ENCODE measurements around the gene EGFL7. TPM values are rescaled to one million over a fixed set of nuclear protein-coding genes. Genes with fewer than 3 reads are reported as not detected.

Gene EGFL7
- total RNA-seq, 1 donor from 2014 or later: 6.9 TPM

- Mint-ChIP-seq H3K27ac (ENCODE audit: unreplicated experiment) (no peak overlapping the region), H3K4me1 (ENCODE audit: unreplicated experiment) (peaks cover 26% of the 10 kb centered on the region), H3K36me3 (ENCODE audit: unreplicated experiment) (no peaks in the 10 kb centered on the region), H3K27me3 (ENCODE audit: unreplicated experiment) (no peaks in the 10 kb centered on the region), H3K4me3 (ENCODE audit: unreplicated experiment) (no peak overlapping the region), H3K9me3 (ENCODE audit: unreplicated experiment) (no peaks in the 10 kb centered on the region)
- TF ChIP-seq CTCF (IDR thresholded peaks at IDR 0.05): peak; percentile 70
- no peak for DNase-seq (ENCODE audit: extremely low spot score, unreplicated experiment)
Observed at GRCh38 chr9:136625101-136626065, 37.3 kb upstream of the EGFL7 start.

GRCh38 chr9:136626066-136626725 lies 36.5 kb upstream of the EGFL7 start:
- no peak overlapping the region for H3K4me3 Mint-ChIP-seq (ENCODE audit: unreplicated experiment)
- H3K36me3 Mint-ChIP-seq (ENCODE audit: unreplicated experiment): no peaks in the 10 kb centered on the region
- H3K27me3 Mint-ChIP-seq (ENCODE audit: unreplicated experiment): no peaks in the 10 kb centered on the region
- peaks cover 28% of the 10 kb centered on the region for H3K4me1 Mint-ChIP-seq (ENCODE audit: unreplicated experiment)
- DNase-seq (ENCODE audit: extremely low spot score, unreplicated experiment): no peak
- no peak overlapping the region for H3K27ac Mint-ChIP-seq (ENCODE audit: unreplicated experiment)
- no peak for TF ChIP-seq CTCF (IDR thresholded peaks at IDR 0.05)
- no peaks in the 10 kb centered on the region for H3K9me3 Mint-ChIP-seq (ENCODE audit: unreplicated experiment)

GRCh38 chr9:136626740-136627642 lies 35.7 kb upstream of the EGFL7 start:
- no peaks in the 10 kb centered on the region for H3K27me3 Mint-ChIP-seq (ENCODE audit: unreplicated experiment)
- DNase-seq (ENCODE audit: extremely low spot score, unreplicated experiment): no peak
- H3K9me3 Mint-ChIP-seq (ENCODE audit: unreplicated experiment): no peaks in the 10 kb centered on the region
- no peak overlapping the region for H3K27ac Mint-ChIP-seq (ENCODE audit: unreplicated experiment)
- H3K4me1 Mint-ChIP-seq (ENCODE audit: unreplicated experiment): peaks cover 28% of the 10 kb centered on the region
- H3K36me3 Mint-ChIP-seq (ENCODE audit: unreplicated experiment): no peaks in the 10 kb centered on the region
- no peak for TF ChIP-seq CTCF (IDR thresholded peaks at IDR 0.05)
- H3K4me3 Mint-ChIP-seq (ENCODE audit: unreplicated experiment): no peak overlapping the region

- TF ChIP-seq CTCF (IDR thresholded peaks at IDR 0.05): no peak
- peaks cover 28% of the 10 kb centered on the region for H3K4me1 Mint-ChIP-seq (ENCODE audit: unreplicated experiment)
- no peak overlapping the region for H3K4me3 Mint-ChIP-seq (ENCODE audit: unreplicated experiment)
- H3K36me3 Mint-ChIP-seq (ENCODE audit: unreplicated experiment): no peaks in the 10 kb centered on the region
- no peak for DNase-seq (ENCODE audit: extremely low spot score, unreplicated experiment)
- H3K9me3 Mint-ChIP-seq (ENCODE audit: unreplicated experiment): no peaks in the 10 kb centered on the region
- no peaks in the 10 kb centered on the region for H3K27me3 Mint-ChIP-seq (ENCODE audit: unreplicated experiment)
- H3K27ac Mint-ChIP-seq (ENCODE audit: unreplicated experiment): no peak overlapping the region
Observed at GRCh38 chr9:136627703-136628102, 35.0 kb upstream of the EGFL7 start.

All from osteocyte (in vitro differentiated cells).